ENCODE results near the gene PDK2.

The PDK2 gene

DNA sequence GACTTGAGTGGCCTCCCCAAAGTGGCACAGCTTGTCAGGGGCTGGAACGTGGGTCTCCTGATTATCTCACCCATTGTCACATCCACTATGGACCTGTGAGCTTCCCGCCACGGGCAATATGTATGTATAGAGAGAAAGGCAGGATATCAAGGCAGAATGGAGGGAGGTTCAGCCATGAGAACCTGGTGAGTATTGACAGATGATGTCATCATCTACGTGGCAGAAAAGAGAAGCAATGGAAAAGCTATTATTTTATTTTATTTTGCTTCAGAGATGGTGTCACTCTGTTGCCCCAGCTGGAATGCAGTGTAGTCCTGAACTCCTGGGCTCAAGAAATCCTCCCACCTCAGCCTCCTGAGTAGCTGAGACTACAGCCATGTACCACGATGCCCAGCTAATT is 13.4 kb upstream of the PDK2 start:
- Histone ChIP-seq H3K4me2 (ENCODE audit: low read length) (no peak overlapping the region), H3K4me1 (ENCODE audit: control insufficient read depth, low read length) (peaks cover 26% of the 10 kb centered on the region), H3K9me3 (ENCODE audit: control insufficient read depth, insufficient read depth, low read length) (no peaks in the 10 kb centered on the region), H3K79me2 (ENCODE audit: control insufficient read depth, low read length) (no peaks in the 10 kb centered on the region), H3K27ac (ENCODE audit: low read depth, low read length) (no peak overlapping the region), H3K9me2 (replicated peaks; ENCODE audit: control insufficient read depth, low read length) (no peaks in the 10 kb centered on the region), H3F3A (ENCODE audit: control insufficient read depth, insufficient read depth) (no peaks in the 10 kb centered on the region), H3K36me3 (ENCODE audit: control insufficient read depth, low read length) (no peaks in the 10 kb centered on the region; the same call in 1 of the 2 replicates), H3K27me3 (ENCODE audit: control insufficient read depth, low read length) (no peaks in the 10 kb centered on the region), H4K20me1 (ENCODE audit: control insufficient read depth, insufficient read depth, low read depth, low read length) (no peaks in the 10 kb centered on the region), H3K4me3 (ENCODE audit: low read length) (no peak overlapping the region)
- TF ChIP-seq EZH2phosphoT487 (IDR thresholded peaks at IDR 0.05; ENCODE audit: borderline replicate concordance, low read length), result no peak
- TF ChIP-seq, protein P1, sequence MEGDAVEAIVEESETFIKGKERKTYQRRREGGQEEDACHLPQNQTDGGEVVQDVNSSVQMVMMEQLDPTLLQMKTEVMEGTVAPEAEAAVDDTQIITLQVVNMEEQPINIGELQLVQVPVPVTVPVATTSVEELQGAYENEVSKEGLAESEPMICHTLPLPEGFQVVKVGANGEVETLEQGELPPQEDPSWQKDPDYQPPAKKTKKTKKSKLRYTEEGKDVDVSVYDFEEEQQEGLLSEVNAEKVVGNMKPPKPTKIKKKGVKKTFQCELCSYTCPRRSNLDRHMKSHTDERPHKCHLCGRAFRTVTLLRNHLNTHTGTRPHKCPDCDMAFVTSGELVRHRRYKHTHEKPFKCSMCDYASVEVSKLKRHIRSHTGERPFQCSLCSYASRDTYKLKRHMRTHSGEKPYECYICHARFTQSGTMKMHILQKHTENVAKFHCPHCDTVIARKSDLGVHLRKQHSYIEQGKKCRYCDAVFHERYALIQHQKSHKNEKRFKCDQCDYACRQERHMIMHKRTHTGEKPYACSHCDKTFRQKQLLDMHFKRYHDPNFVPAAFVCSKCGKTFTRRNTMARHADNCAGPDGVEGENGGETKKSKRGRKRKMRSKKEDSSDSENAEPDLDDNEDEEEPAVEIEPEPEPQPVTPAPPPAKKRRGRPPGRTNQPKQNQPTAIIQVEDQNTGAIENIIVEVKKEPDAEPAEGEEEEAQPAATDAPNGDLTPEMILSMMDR (IDR thresholded peaks at IDR 0.05; ENCODE audit: low read depth, low read length, poor library complexity, severe bottlenecking), result no peak

GRCh38 chr17:50087246-50087911 is 7.8 kb upstream of the PDK2 start:
- H3K4me1 ChIP-seq (ENCODE audit: control insufficient read depth, low read length), result no peaks in the 10 kb centered on the region
- no peak overlapping the region for H3K4me3 ChIP-seq (ENCODE audit: low read length)
- no peak overlapping the region for H3K27ac ChIP-seq (ENCODE audit: low read depth, low read length)
- no peaks in the 10 kb centered on the region for H4K20me1 ChIP-seq (ENCODE audit: control insufficient read depth, insufficient read depth, low read depth, low read length)
- no peaks in the 10 kb centered on the region for H3K9me3 ChIP-seq (ENCODE audit: control insufficient read depth, insufficient read depth, low read length)
- no peaks in the 10 kb centered on the region for H3K9me2 ChIP-seq (replicated peaks; ENCODE audit: control insufficient read depth, low read length)
- peaks cover 2% of the 10 kb centered on the region; the same call in 1 of the 2 replicates for H3F3A ChIP-seq (ENCODE audit: control insufficient read depth, insufficient read depth)
- TF ChIP-seq, protein P1 (IDR thresholded peaks at IDR 0.05; ENCODE audit: low read depth, low read length, poor library complexity, severe bottlenecking), result peak; percentile 99
- TF ChIP-seq EZH2phosphoT487 (IDR thresholded peaks at IDR 0.05; ENCODE audit: borderline replicate concordance, low read length), result no peak
- no peaks in the 10 kb centered on the region for H3K27me3 ChIP-seq (ENCODE audit: control insufficient read depth, low read length)
- no peaks in the 10 kb centered on the region for H3K79me2 ChIP-seq (ENCODE audit: control insufficient read depth, low read length)
- no peaks in the 10 kb centered on the region for H3K36me3 ChIP-seq (ENCODE audit: control insufficient read depth, low read length)
- no peak overlapping the region for H3K4me2 ChIP-seq (ENCODE audit: low read length)

DNA sequence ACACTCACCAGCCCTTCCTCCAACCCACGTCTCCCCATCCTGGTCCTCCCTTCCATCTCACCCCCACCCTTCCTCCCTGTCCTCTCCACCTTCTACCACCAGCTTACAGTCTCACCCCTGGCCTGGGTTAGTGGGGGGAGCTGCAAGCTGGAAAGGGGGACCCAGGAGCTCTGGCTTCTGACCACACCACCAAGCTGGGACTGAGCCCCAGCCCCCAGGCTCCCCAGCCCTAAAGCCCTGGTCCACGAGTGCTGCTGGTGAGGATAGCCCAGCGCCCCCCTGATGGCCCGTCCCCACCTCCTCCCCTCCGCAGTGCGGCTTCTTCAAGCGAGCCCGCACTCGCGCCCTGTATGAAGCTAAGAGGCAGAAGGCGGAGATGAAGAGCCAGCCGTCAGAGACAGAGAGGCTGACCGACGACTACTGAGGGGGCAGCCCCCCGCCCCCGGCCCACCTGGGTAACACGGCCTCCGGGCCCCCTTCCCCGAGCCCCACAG is 7.2 kb upstream of the PDK2 start:
- Histone ChIP-seq H3K36me3 (ENCODE audit: control insufficient read depth, low read length) (no peaks in the 10 kb centered on the region), H3K4me3 (ENCODE audit: low read length) (no peak overlapping the region), H4K20me1 (ENCODE audit: control insufficient read depth, insufficient read depth, low read depth, low read length) (no peaks in the 10 kb centered on the region), H3K27ac (ENCODE audit: low read depth, low read length) (no peak overlapping the region), H3K79me2 (ENCODE audit: control insufficient read depth, low read length) (no peaks in the 10 kb centered on the region), H3K4me2 (ENCODE audit: low read length) (no peak overlapping the region), H3K9me3 (ENCODE audit: control insufficient read depth, insufficient read depth, low read length) (no peaks in the 10 kb centered on the region), H3K9me2 (replicated peaks; ENCODE audit: control insufficient read depth, low read length) (no peaks in the 10 kb centered on the region), H3K27me3 (ENCODE audit: control insufficient read depth, low read length) (no peaks in the 10 kb centered on the region), H3K4me1 (ENCODE audit: control insufficient read depth, low read length) (no peaks in the 10 kb centered on the region), H3F3A (ENCODE audit: control insufficient read depth, insufficient read depth) (peaks cover 2% of the 10 kb centered on the region; the same call in 1 of the 2 replicates)
- TF ChIP-seq, protein P1 (IDR thresholded peaks at IDR 0.05; ENCODE audit: low read depth, low read length, poor library complexity, severe bottlenecking), result no peak
- TF ChIP-seq EZH2phosphoT487 (IDR thresholded peaks at IDR 0.05; ENCODE audit: borderline replicate concordance, low read length), result no peak
